GM19238 (cell line): ENCODE measurements around the gene TSNAX.

Experiments used
- DNase-seq: peaks from one replicate; pipeline ENCODE4 v3.0.0; 2011; ENCODE audit warnings: low spot score; ENCODE audit not compliant: insufficient read length

Gene TSNAX

GRCh38 chr1:231601824-231602672 lies 73.6 kb downstream of the TSNAX start:
- no peak for DNase-seq

- no peak for DNase-seq
Measured at GRCh38 chr1:231602673-231602984, 74.2 kb downstream of the TSNAX start.

GRCh38 chr1:231603598-231604275 lies 75.3 kb downstream of the TSNAX start:
- no peak for DNase-seq

- no peak for DNase-seq
Measured at GRCh38 chr1:231604276-231604621, 75.8 kb downstream of the TSNAX start.

- no peak for DNase-seq
Measured at GRCh38 chr1:231605149-231606100, 77.0 kb downstream of the TSNAX start.

GRCh38 chr1:231606712-231607111 lies 78.2 kb downstream of the TSNAX start:
- no peak for DNase-seq

- no peak for DNase-seq
Measured at GRCh38 chr1:231610388-231610787, 81.9 kb downstream of the TSNAX start.

- no peak for DNase-seq
Measured at GRCh38 chr1:231611111-231611510, 82.6 kb downstream of the TSNAX start.

GRCh38 chr1:231611851-231612250 lies 83.4 kb downstream of the TSNAX start:
- DNase-seq = no peak

- no peak for DNase-seq
Measured at GRCh38 chr1:231612393-231613089, 84.1 kb downstream of the TSNAX start.

- no peak for DNase-seq
Measured at GRCh38 chr1:231613419-231614349, 85.2 kb downstream of the TSNAX start.
